ENCODE measurements around the gene XRCC6. TPM values are rescaled to one million over a fixed set of nuclear protein-coding genes. Genes with fewer than 3 reads are reported as not detected.

Gene XRCC6
- total RNA-seq, 1 donor from 2014 or later = 546 TPM

DNA sequence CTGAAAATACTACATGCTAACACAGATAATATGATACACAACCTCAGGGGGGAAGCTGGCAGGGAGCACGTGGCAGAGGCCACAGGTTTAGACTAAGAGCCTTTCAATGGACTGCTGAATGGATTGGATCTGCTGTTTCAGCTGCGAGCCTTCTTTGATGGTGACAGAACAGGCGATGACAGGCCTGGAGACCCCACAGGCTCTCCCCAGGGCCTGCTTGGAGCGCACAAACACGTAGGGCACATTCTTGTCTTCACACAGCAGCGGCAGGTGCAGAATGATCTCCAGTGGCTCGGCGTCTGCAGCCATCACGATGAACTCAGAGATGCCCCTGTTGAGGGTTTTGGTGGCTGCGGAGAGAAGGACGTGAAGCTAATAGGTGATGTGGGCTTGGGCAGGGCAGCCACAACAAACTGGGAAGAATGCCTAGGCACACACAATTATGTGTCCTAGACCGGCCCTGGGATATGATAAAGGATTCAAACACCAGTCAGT, 53.8 kb downstream of the XRCC6 start:
- no peaks in the 10 kb centered on the region for H3F3A ChIP-seq (ENCODE audit: low read depth)
- no peak overlapping the region for H3K4me3 ChIP-seq
- H3K36me3 Mint-ChIP-seq = peaks cover 31% of the 10 kb centered on the region
- H3K9ac ChIP-seq = no peak overlapping the region
- H3K36me3 ChIP-seq = peaks cover 7% of the 10 kb centered on the region
- no peaks in the 10 kb centered on the region for H3K4me1 Mint-ChIP-seq
- no peaks in the 10 kb centered on the region for H3K4me1 ChIP-seq
- no peak for DNase-seq (ENCODE audit: low spot score)
- H3K27me3 ChIP-seq = no peaks in the 10 kb centered on the region
- no peak overlapping the region for H3K27ac ChIP-seq
- no peaks in the 10 kb centered on the region for H3K9me3 ChIP-seq (ENCODE audit: low read depth)
- TF ChIP-seq, protein P1, sequence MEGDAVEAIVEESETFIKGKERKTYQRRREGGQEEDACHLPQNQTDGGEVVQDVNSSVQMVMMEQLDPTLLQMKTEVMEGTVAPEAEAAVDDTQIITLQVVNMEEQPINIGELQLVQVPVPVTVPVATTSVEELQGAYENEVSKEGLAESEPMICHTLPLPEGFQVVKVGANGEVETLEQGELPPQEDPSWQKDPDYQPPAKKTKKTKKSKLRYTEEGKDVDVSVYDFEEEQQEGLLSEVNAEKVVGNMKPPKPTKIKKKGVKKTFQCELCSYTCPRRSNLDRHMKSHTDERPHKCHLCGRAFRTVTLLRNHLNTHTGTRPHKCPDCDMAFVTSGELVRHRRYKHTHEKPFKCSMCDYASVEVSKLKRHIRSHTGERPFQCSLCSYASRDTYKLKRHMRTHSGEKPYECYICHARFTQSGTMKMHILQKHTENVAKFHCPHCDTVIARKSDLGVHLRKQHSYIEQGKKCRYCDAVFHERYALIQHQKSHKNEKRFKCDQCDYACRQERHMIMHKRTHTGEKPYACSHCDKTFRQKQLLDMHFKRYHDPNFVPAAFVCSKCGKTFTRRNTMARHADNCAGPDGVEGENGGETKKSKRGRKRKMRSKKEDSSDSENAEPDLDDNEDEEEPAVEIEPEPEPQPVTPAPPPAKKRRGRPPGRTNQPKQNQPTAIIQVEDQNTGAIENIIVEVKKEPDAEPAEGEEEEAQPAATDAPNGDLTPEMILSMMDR (IDR thresholded peaks at IDR 0.05) = no peak
- TF ChIP-seq EZH2 (IDR thresholded peaks at IDR 0.05) (no peak), EZH2phosphoT487 (IDR thresholded peaks at IDR 0.05) (no peak)
- H3K27ac Mint-ChIP-seq = no peak overlapping the region
- H3K4me3 Mint-ChIP-seq = no peak overlapping the region
- peaks cover 2% of the 10 kb centered on the region for H3K27me3 Mint-ChIP-seq (ENCODE audit: insufficient read depth, low read depth)
- no peak overlapping the region for H3K4me2 ChIP-seq
- no peak overlapping the region for H2AFZ ChIP-seq (replicated peaks)
- H3K9me3 Mint-ChIP-seq = no peaks in the 10 kb centered on the region
- peaks cover 14% of the 10 kb centered on the region for H4K20me1 ChIP-seq (ENCODE audit: low read depth)
- H3K79me2 ChIP-seq (ENCODE audit: low read depth) = peaks cover 24% of the 10 kb centered on the region

DNA sequence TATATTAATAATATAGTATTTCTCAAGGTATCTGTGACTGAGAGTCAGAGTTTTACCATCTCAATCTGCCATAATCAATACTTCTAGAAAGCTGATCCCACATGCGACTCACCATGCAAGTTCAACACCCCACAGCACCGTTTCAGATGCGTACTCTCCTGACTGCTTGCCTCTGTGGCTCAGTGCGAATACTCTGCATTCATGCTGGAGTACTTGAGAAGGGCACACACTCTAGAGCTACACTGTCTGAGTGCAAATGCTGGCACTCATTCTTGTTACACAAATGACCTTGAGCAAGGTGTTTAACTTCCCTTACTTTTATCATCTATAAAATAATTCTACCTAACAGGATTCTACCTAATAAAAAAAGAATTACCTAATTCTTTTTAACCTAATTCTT, 55.0 kb downstream of the XRCC6 start:
- H3K79me2 ChIP-seq (ENCODE audit: low read depth) = peaks cover 37% of the 10 kb centered on the region
- Mint-ChIP-seq H3K27me3 (ENCODE audit: insufficient read depth, low read depth) (peaks cover 2% of the 10 kb centered on the region), H3K9me3 (no peaks in the 10 kb centered on the region), H3K4me3 (no peak overlapping the region), H3K27ac (no peak overlapping the region), H3K36me3 (peaks cover 38% of the 10 kb centered on the region), H3K4me1 (no peaks in the 10 kb centered on the region)
- H3K4me2 ChIP-seq = no peak overlapping the region
- DNase-seq (ENCODE audit: low spot score) = no peak
- H3K27me3 ChIP-seq = no peaks in the 10 kb centered on the region
- no peak overlapping the region for H2AFZ ChIP-seq (replicated peaks)
- H3K27ac ChIP-seq = no peak overlapping the region
- H4K20me1 ChIP-seq (ENCODE audit: low read depth) = peaks cover 26% of the 10 kb centered on the region
- H3K4me1 ChIP-seq = no peaks in the 10 kb centered on the region
- TF ChIP-seq EZH2phosphoT487 (IDR thresholded peaks at IDR 0.05) (no peak), EZH2 (IDR thresholded peaks at IDR 0.05) (no peak)
- TF ChIP-seq, protein P1 (IDR thresholded peaks at IDR 0.05) = no peak
- no peak overlapping the region for H3K4me3 ChIP-seq
- H3K36me3 ChIP-seq = peaks cover 7% of the 10 kb centered on the region
- H3F3A ChIP-seq (ENCODE audit: low read depth) = no peaks in the 10 kb centered on the region
- H3K9ac ChIP-seq = no peak overlapping the region
- no peaks in the 10 kb centered on the region for H3K9me3 ChIP-seq (ENCODE audit: low read depth)

DNA sequence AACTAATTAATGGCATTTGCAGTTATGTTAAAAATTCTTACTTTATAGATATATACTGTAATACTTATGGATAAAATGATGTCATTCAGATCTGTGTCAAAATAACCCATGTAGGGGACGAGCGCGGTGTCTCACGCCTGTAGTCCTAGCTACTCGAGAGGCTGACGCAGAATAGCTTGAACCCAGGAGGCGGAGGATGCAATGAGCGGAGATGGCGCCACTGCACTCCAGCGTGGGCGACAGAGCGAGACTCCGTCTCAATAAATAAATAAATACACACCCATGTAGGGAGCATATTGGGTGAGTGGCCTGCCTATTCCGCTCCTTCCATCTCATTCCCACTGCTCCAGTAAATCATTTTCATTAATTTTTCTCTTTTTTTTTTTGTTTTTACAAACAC, 60.5 kb downstream of the XRCC6 start:
- DNase-seq (ENCODE audit: low spot score) = no peak
- peaks cover 3% of the 10 kb centered on the region for H3K4me1 Mint-ChIP-seq
- TF ChIP-seq, protein P1 (IDR thresholded peaks at IDR 0.05) = no peak
- TF ChIP-seq EZH2 (IDR thresholded peaks at IDR 0.05) = no peak
- TF ChIP-seq EZH2phosphoT487 (IDR thresholded peaks at IDR 0.05) = no peak
- Histone ChIP-seq H3K79me2 (ENCODE audit: low read depth) (peaks cover 92% of the 10 kb centered on the region), H3K4me2 (peak overlapping the region; percentile 83), H3K9me3 (ENCODE audit: low read depth) (no peaks in the 10 kb centered on the region), H3K9ac (peak overlapping the region; percentile 33), H3F3A (ENCODE audit: low read depth) (peaks cover 12% of the 10 kb centered on the region), H3K27me3 (no peaks in the 10 kb centered on the region), H2AFZ (replicated peaks) (no peak overlapping the region), H3K27ac (no peak overlapping the region), H3K4me3 (peak overlapping the region; percentile 54), H3K36me3 (peaks cover 7% of the 10 kb centered on the region), H4K20me1 (ENCODE audit: low read depth) (peaks cover 36% of the 10 kb centered on the region), H3K4me1 (no peaks in the 10 kb centered on the region)
- H3K4me3 Mint-ChIP-seq = peak overlapping the region; percentile 97
- peaks cover 23% of the 10 kb centered on the region for H3K36me3 Mint-ChIP-seq
- no peak overlapping the region for H3K27ac Mint-ChIP-seq
- no peaks in the 10 kb centered on the region for H3K9me3 Mint-ChIP-seq
- H3K27me3 Mint-ChIP-seq (ENCODE audit: insufficient read depth, low read depth) = peaks cover 2% of the 10 kb centered on the region
